DMS153 treated with DMSO at 0.1 percent for 48 hours (cell line): Measurements from ENCODE around the gene IMPA2.
"Not testable (repeated sequence)": the region's sequence is repeated elsewhere in the genome, so short reads cannot be mapped to it uniquely, and the experiment has no call there.

Source experiments
- DNase-seq: peaks from one replicate; lab custom pipeline; 2025; ENCODE audit not compliant: unreplicated experiment; lab: John Stamatoyannopoulos, UW

The IMPA2 gene

GRCh38 chr18:12068316-12068949 lies 87.1 kb downstream of the IMPA2 start:
- DNase-seq, result not testable (repeated sequence)

- DNase-seq, result no peak
These were observed 87.6 kb downstream of the IMPA2 start for GRCh38 chr18:12068950-12069320.

- DNase-seq, result not testable (repeated sequence)
These were observed 89.8 kb downstream of the IMPA2 start for GRCh38 chr18:12071066-12071465.

GRCh38 chr18:12072996-12073395 lies 91.7 kb downstream of the IMPA2 start:
- DNase-seq, result no peak

- no peak for DNase-seq
These were observed 93.4 kb downstream of the IMPA2 start for GRCh38 chr18:12074736-12075135.

- DNase-seq, result peak; percentile 3
These were observed 95.3 kb downstream of the IMPA2 start for GRCh38 chr18:12076424-12077140.

GRCh38 chr18:12077994-12078393 lies 96.7 kb downstream of the IMPA2 start:
- DNase-seq, result not testable (repeated sequence)

GRCh38 chr18:12079491-12080237 lies 98.4 kb downstream of the IMPA2 start:
- DNase-seq, result no peak
